OCI-LY7 (cell line): Measurements from ENCODE around the gene ARHGAP18. TPM values are rescaled to one million over a fixed set of nuclear protein-coding genes. Genes with fewer than 3 reads are reported as not detected.

Source experiments
- BruUV-seq: library from RNA; stranded (reverse); fragments of 400-500 nt; replicated peaks from 2 replicates; lab custom pipeline; 2021; lab: Mats Ljungman, UMichigan
- CTCF ChIA-PET: fragments of 300-600 bp; sonication (Branson Sonifier 250); formaldehyde crosslinking; loops from one replicate; lab custom pipeline; 2022; ENCODE audit warnings: antibody characterized with exemption; ENCODE audit not compliant: unreplicated experiment; lab: Charles Lee
- POLR2A ChIA-PET: fragments of 300-600 bp; sonication (Branson Sonifier 250); formaldehyde crosslinking; loops from one replicate; lab custom pipeline; 2022; ENCODE audit warnings: antibody characterized with exemption; lab: Charles Lee
- DNase-seq: peaks from one replicate; pipeline ENCODE4 v3.0.0-alpha.2; 2015; ENCODE audit warnings: low spot score
- H2AFZ ChIP-seq: fragments of 200-600 bp; sonication (generic), shearing (Covaris generic); 2 replicates; pipeline ENCODE4 v1.6.1; 2014; ENCODE audit warnings: mild to moderate bottlenecking, antibody characterized with exemption, low read length, moderate library complexity
- H3K27ac ChIP-seq: fragments of 200-600 bp; sonication (generic); 2 replicates; pipeline ENCODE4 v1.5.1; 2014; ENCODE audit warnings: mixed run types, low read depth, mild to moderate bottlenecking, moderate library complexity, low read length, inconsistent platforms; ENCODE audit not compliant: poor library complexity, severe bottlenecking
- H3K36me3 ChIP-seq: fragments of 200-600 bp; sonication (generic); 2 replicates; pipeline ENCODE4 v1.6.1; 2014; ENCODE audit warnings: mild to moderate bottlenecking, antibody characterized with exemption, low read length, moderate library complexity, mixed read lengths; ENCODE audit not compliant: insufficient read depth
- H3K4me1 ChIP-seq: fragments of 200-600 bp; sonication (generic); 2 replicates; pipeline ENCODE4 v1.5.1; 2014; ENCODE audit warnings: mild to moderate bottlenecking, low read length; ENCODE audit not compliant: insufficient read depth, poor library complexity, severe bottlenecking
- H3K4me2 ChIP-seq: fragments of 200-600 bp; sonication (generic); 2 replicates; pipeline ENCODE4 v1.6.1; 2014; ENCODE audit warnings: mild to moderate bottlenecking, low read length
- H3K4me3 ChIP-seq: fragments of 200-600 bp; sonication (generic); 2 replicates; pipeline ENCODE4 v1.5.1; 2014; ENCODE audit warnings: mild to moderate bottlenecking, low read depth, low read length; ENCODE audit not compliant: poor library complexity, severe bottlenecking
- H3K79me2 ChIP-seq: fragments of 200-600 bp; sonication (generic); 2 replicates; pipeline ENCODE4 v1.6.1; 2016; ENCODE audit warnings: low read depth, mild to moderate bottlenecking, low read length, moderate library complexity, mixed read lengths; ENCODE audit not compliant: insufficient read depth
- H3K9me2 ChIP-seq: fragments of 200-600 bp; sonication (generic); 2 replicates; pipeline ENCODE4 v1.6.1; 2016; ENCODE audit warnings: mild to moderate bottlenecking, low read length, mixed read lengths; ENCODE audit not compliant: insufficient read depth
- H3K9me3 ChIP-seq: fragments of 200-600 bp; sonication (generic); 2 replicates; pipeline ENCODE4 v1.6.1; 2014; ENCODE audit warnings: mild to moderate bottlenecking, mixed run types, low read length, mixed read lengths
- H4K20me1 ChIP-seq: fragments of 200-600 bp; sonication (generic); 2 replicates; pipeline ENCODE4 v1.6.1; 2014; ENCODE audit warnings: mild to moderate bottlenecking, antibody characterized with exemption, low read length, moderate library complexity, mixed read lengths; ENCODE audit not compliant: insufficient read depth
- EZH2phosphoT487 ChIP-seq: fragments of 200-600 bp; sonication (generic); IDR thresholded peaks from 2 replicates; pipeline ENCODE4 v1.6.1; 2018; ENCODE audit warnings: low read depth, borderline replicate concordance, mild to moderate bottlenecking, mixed run types, antibody characterized with exemption, low read length, moderate library complexity, mixed read lengths
- intact Hi-C: fragments of 100-400 bp; cut with micrococcal nuclease; formaldehyde crosslinking; loops from one replicate; pipeline ENCODE4 v1.10.0; 2022; ENCODE audit not compliant: unreplicated experiment
- total RNA-seq, 2 experiments: library from RNA; depleted of rRNA in 1 of 2; stranded (reverse); fragments of >200 nt in 1 of 2; shearing (Covaris generic) in 1 of 2; gene quantifications; 2 replicates each; pipeline ENCODE4 v1.2.3, GENCODE V29; 2014 to 2022
- TF ChIP-seq, protein P1 (sequence below): fragments of 200-600 bp; sonication (generic); conservative IDR thresholded peaks from 2 replicates; pipeline ENCODE4 v1.5.1; 2014; ENCODE audit warnings: mild to moderate bottlenecking, antibody characterized with exemption, low read length, moderate library complexity, mixed read lengths

The ARHGAP18 gene
- total RNA-seq, 2 experiments from 2014 or later, result 4.8 to 7.5 TPM

- Histone ChIP-seq H3K9me3 (no peaks in the 10 kb centered on the region), H3K4me1 (no peaks in the 10 kb centered on the region), H2AFZ (no peak overlapping the region), H3K36me3 (no peaks in the 10 kb centered on the region), H3K4me3 (no peak overlapping the region), H3K9me2 (no peaks in the 10 kb centered on the region), H3K79me2 (no peaks in the 10 kb centered on the region), H3K4me2 (no peak overlapping the region), H4K20me1 (no peaks in the 10 kb centered on the region), H3K27ac (no peak overlapping the region)
- ChIA-PET CTCF (no interaction called here), POLR2A (interaction anchor here (0.6 to 1.5 kb wide), 6 partner anchors 9 to 244 kb away, joined by 3 to 5 read pairs (median 3); no protein-coding TSS in a partner anchor)
- BruUV-seq, result no TSS peak
- DNase-seq, result no peak
- TF ChIP-seq EZH2phosphoT487, result no peak
- TF ChIP-seq, protein P1, sequence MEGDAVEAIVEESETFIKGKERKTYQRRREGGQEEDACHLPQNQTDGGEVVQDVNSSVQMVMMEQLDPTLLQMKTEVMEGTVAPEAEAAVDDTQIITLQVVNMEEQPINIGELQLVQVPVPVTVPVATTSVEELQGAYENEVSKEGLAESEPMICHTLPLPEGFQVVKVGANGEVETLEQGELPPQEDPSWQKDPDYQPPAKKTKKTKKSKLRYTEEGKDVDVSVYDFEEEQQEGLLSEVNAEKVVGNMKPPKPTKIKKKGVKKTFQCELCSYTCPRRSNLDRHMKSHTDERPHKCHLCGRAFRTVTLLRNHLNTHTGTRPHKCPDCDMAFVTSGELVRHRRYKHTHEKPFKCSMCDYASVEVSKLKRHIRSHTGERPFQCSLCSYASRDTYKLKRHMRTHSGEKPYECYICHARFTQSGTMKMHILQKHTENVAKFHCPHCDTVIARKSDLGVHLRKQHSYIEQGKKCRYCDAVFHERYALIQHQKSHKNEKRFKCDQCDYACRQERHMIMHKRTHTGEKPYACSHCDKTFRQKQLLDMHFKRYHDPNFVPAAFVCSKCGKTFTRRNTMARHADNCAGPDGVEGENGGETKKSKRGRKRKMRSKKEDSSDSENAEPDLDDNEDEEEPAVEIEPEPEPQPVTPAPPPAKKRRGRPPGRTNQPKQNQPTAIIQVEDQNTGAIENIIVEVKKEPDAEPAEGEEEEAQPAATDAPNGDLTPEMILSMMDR, result no peak
- intact Hi-C loops, result no loop called here
Measured at GRCh38 chr6:129590408-129591022, 119.5 kb downstream of the ARHGAP18 start.

DNA sequence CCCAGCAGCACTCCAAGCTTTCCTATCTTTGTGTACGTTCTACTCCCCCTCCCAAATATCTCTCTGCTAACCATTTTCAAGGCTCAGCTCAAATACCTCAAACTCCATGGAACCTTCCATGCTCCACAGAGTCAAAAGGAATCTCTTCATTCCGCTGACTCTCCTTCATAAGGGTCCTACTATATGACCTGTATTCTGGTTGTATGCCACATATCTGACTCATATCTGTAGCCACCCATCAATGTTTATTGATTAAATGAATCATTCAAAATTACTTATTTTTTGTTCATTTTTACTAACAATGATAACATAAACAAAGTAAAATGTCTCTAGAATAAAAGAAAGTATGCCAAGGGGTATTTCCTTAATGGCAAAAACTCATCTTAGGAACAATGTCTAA, 123.2 kb downstream of the ARHGAP18 start:
- Histone ChIP-seq H3K4me3 (no peak overlapping the region), H3K9me3 (no peaks in the 10 kb centered on the region), H2AFZ (no peak overlapping the region), H3K36me3 (no peaks in the 10 kb centered on the region), H3K9me2 (no peaks in the 10 kb centered on the region), H4K20me1 (no peaks in the 10 kb centered on the region), H3K4me1 (no peaks in the 10 kb centered on the region), H3K4me2 (no peak overlapping the region), H3K79me2 (no peaks in the 10 kb centered on the region), H3K27ac (no peak overlapping the region)
- no TSS peak for BruUV-seq
- intact Hi-C loops, result no loop called here
- no peak for DNase-seq
- POLR2A ChIA-PET, result interaction anchor here (0.7 to 0.9 kb wide), 2 partner anchors 11 to 400 kb away, joined by 3 to 4 read pairs; no protein-coding TSS in a partner anchor
- TF ChIP-seq, protein P1, result no peak
- TF ChIP-seq EZH2phosphoT487, result no peak
- CTCF ChIA-PET, result no interaction called here

GRCh38 chr6:129583866-129584265, 126.1 kb downstream of the ARHGAP18 start:
- Histone ChIP-seq H3K27ac (no peak overlapping the region), H4K20me1 (no peaks in the 10 kb centered on the region), H3K4me3 (no peak overlapping the region), H2AFZ (no peak overlapping the region), H3K36me3 (no peaks in the 10 kb centered on the region), H3K79me2 (no peaks in the 10 kb centered on the region), H3K4me1 (no peaks in the 10 kb centered on the region), H3K9me2 (no peaks in the 10 kb centered on the region), H3K4me2 (no peak overlapping the region), H3K9me3 (no peaks in the 10 kb centered on the region)
- TF ChIP-seq, protein P1, result no peak
- no peak for TF ChIP-seq EZH2phosphoT487
- POLR2A ChIA-PET, result interaction anchor here (0.7 kb wide), 1 partner anchor 147 kb away, joined by 4 read pairs; no protein-coding TSS in a partner anchor
- CTCF ChIA-PET, result no interaction called here
- no TSS peak for BruUV-seq
- no peak for DNase-seq
- intact Hi-C loops, result no loop called here
